Kasumi-1 (cell line): ENCODE data around the gene ZNF536.
"Not testable (repeated sequence)": the region's sequence is repeated elsewhere in the genome, so short reads cannot be mapped to it uniquely, and the experiment has no call there.

Experiments used
- DNase-seq, 2 experiments: peaks; one replicate each; lab custom pipeline; 2025; lab: John Stamatoyannopoulos, UW

The ZNF536 gene

DNA sequence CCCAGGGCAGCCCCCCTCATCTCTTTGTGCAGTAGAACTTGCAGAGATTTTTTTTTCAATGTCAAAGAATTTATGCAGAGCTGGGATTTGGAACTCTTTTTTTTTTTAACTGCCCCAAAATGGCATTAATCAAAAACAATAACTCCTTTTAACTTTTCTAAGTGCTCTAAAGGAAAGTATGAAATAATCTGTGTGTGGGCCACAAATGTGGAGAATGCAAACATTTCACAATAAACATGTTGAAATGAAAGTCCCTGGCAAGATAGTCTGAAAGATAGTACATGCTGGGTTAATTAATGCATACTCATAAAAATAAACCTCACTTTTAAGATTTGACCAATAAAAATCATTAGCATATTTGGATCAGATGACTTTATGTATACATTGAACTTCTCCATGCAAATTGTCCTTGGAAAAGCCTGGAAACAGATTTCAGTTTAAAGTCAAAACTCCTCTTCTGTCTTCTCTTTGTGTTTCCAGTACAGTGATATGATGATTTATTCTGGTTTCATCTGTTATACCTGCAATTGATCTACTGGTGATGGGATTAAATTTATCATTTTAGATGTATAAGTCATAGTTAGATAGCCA lies 30.5 kb upstream of the ZNF536 start:
- no peak for DNase-seq

DNA sequence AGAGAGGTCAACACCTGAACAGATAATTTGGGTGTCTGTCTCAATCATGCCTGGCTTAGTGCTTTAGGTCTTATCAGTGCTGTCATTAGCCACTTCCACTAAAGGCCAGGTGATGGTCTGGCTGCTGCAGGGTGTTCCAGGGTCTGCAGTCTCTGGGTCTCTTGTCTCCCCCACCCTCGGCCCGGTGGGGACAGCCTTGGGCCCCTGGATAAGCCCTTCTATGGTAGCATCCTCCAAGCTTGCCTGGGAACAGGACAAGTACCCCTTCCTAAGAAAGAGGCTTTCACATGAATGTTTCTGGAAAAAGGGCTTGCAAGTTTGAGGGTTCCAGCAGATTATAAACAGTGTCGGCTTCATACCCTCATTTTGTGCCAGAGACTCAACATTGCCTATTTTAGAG lies 29.3 kb upstream of the ZNF536 start:
- DNase-seq = no peak

DNA sequence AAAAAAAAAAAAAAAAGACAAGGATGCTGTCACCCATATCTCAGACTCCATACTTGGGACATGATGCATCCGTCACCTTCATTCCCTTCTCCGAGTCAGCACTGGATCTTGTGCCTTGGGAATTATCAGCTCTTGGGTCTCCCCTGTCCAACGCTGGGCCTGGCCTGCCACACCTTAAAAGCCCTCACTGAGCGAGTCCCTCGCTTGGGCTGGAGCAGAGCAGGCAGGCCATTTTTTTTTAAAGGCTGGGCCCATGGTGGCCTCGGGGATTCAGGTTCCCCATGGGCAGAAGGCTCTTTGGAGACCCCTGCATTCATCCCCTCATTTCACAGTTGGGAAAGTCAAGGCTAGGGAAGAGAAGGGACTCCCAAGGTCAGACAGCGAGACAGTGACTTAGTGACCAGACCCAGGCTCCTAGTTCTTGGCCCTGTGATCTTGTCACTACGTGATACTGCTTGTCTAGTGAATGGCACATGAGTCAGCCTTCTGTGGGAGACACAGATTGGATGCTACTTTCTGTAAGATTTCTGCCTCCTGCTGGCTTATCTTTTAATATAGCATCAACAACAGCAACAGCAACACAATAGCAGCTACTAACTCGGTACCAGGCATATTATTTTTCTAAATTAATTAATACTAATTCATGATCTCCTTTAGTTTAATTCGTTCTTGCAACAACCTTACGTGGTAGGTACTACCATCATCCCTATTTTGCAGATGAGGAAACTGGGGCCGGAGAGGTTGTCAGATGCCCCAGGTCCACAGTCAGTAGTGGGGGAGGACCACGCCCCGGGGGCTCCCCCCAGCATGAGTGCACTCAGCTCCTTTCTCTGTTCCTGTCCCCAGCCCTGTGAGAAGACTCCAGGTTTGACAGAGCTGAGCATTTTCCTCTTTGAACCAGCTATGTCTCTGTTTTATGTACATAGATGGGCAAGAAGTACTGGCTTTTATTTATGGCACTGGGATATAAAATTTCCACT lies 27.4 kb upstream of the ZNF536 start:
- no peak for DNase-seq

DNA sequence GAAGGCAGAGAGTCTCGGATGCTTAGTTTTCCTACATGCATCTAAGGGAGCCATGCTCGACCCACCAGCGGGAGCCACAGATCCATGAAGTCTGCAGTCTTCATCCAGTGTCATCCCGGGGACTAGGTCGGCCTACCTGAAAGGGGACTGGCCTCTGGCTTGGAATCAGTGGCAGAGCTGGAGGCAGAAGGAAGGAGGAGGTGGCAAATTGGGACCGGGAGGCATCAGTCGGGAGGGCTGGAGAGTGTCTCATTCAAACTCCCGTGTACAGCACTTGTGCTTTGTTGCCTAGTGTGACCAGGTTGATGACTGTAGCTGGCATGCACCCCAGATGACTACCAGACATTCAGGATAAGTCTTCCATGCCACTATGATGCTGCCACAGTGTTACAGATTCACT lies 26.5 kb upstream of the ZNF536 start:
- no peak for DNase-seq

DNA sequence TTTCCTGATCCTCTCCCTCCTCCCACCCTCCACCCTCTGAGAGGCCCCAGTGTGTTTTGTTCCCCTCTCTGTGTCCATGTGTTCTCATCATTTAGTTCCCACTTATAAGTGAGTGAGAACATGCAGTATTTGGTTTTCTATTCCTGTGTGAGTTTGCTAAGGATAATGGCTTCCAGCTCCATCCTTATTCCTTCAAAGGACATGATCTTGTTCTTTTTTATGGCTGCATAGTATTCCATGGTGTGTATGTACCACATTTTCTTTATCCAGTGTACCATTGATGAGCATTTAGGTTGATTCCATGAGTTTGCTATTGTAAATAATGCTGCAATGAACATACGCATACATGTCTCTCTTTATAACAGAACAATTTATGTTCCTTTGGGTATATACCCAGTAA lies 25.7 kb upstream of the ZNF536 start:
- not testable (repeated sequence) for DNase-seq

DNA sequence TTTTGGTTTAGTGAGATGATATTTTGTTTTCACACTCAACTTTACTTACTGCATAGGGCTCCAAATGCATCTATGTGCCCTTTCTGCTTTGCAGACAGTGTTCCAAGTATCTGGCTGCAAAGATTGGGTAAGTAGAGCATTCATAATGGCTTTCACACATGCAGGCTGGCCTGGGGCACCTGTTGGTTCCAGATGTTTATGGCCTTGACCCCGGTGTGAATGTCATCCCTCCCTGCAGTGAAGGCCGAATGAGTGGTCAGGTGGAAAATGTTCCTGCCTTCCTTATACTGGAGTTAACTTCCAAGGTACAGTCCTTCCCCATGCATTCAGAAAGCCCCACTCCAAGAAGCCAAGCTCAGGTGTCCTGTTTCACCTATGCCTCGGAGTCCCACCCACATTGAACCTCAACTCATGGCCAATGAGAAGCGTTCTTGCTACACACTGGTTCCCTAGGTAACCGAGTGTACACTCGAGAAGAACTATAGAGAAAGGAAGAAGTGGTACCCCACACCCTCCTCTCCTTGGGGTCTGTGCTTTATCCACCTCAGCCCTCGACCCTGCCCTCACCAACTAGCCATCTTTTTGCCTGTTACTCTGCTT lies 23.0 kb upstream of the ZNF536 start:
- no peak for DNase-seq

DNA sequence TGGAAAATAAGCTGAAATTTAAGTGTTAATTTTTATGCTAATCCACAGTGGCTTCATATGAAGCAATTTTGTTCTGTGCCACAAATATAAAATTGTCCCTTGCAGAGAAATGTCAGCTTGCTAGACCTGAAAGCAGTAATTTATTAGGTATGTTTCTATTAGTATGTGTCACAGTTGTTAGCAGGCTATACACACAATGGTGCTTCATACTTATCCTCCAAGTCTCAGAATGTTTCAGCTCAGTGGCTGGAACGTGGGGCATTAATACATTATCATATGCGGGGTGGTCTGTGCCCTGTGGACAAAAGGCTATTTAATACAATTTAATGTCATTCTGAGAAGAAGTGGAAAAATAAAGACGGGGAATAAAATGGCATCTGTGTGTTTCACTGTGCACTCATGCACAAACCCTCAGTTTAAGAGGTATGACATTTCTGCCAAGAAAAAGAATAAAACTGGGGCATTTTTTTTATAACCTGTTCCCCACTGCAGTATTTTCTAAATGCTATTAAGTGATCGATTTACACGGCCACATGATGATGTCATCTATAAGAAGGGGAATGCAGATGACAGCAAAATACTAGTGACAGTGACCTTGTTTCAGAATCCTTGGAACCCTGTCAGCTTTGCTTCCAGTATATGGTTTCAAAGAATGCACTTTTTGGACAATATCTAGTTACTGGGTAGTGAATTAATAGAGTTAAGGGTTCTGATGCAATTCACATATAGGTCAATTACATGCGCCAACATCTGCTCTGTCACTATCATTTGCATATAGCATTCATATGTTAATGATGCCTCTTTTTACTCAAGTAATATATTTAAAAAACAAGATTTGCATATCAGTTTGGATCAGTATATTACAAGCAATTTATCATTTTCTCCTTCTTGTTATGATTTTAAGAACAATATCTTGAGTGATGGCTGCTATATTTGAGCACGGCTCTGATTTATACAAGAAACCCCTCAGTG lies 21.2 kb upstream of the ZNF536 start:
- DNase-seq = no peak

DNA sequence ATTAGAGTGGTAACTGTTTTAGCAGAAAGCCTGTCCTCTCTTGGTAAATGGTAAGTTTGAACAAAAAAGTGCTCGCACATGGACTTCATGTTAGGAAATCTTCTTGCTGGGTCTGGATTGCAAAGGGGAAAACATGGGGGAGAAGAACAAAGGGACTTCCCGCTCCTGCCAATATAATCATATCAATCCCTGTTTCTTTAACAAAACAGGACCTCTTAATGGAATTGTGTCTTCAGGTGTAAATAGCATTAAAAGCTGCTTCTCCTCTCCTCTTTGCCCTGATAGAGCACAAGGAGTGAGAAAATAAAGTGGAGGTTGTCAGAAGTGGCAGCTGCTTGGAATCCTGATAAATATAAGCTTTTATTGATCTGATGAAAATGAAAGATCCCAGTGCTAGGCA lies 20.4 kb upstream of the ZNF536 start:
- DNase-seq = no peak

DNA sequence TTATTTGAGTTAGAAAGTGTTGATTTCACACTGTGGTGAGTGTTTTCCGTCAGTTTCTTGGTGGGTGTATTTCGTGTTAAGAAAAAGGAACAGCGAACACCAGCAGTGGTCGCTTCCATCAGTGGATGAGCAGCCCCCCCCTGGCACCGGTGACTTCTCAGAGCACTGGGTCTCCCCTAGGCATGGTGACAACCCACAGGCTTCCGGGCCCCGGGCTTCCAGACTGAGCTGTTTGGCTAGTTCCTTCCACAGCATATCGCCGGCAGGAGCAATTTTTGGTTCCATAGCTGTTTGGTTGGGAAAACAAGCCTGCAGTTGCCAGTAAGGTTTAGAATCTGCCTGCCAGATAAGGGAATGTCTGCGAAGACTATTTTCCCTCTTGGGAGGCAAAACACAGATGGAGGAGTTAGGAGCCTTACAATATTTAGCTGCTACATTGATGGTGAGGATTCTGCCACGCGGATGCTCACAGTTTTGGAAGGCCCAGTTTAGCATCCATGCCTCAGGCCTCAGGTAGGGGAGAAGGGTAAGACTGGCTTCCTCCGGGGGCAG lies 18.7 kb upstream of the ZNF536 start:
- no peak for DNase-seq

DNA sequence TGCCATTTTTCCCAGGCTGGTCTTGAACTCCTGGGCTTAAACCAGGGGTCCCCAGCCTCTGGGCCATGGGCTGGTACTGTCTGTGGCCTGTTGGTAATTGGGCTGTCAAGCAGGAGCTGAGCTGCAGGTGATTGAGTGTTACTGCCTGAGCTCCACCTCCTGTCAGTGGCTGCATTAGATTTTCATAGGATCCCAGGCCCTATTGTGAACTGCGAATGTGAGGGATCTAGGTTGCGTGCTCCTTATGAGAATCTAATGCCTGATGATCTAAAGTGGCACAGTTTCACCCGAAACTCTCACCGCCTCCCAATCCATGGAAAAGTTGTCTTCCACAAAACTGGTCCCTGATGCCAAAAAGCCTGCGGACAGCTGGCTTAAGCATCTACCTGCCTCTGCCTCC lies 16.6 kb upstream of the ZNF536 start:
- no peak for DNase-seq

DNA sequence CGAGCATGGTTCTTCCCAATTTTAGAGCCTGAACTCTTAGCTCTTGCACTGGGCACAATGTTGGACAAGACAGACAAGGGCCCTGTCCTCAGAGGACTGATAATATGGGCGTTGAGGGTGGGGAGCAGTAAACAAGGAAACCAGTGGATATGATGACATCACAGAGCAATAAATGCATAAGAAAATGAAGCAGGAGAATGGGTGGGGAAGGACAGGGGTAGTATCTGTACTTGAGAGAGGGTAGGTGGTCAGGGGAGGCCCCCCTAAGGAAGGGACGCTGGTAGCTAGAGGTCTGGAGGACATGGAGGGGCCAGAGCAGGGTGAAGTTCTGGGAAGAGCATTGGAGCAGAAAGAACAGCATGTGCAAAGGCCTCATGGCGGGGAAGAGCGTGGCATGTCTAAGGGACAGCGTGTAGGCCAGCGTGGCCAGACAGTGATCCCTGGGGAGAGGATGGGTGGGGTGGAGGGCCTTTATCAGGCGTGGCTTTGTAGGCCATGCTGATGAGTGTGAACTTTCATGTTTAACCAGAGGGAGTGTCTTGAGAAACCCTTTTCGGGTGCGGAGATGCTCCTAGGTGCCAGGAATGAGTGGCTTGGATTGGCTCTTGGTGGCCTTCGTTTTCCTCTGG lies 15.1 kb upstream of the ZNF536 start:
- no peak for DNase-seq

DNA sequence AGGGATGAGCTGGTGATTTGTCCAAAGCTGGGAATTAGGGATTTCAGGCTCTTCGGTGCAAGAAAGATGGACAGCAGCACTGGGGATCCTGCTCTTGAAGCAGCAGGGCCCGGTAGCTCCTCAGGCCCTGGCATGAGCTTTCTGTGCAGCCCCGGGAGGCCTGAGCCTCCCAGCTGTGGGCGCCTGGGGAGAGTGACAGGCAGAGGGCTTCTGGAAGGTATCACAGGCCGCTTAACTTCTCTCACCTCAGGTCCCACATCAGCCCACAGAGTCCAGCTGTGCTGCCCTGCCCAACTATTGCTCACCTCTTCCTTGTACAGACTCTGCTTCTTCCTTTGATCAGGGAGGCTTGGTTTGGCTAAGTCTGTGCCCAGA lies 14.6 kb upstream of the ZNF536 start:
- no peak for DNase-seq

DNA sequence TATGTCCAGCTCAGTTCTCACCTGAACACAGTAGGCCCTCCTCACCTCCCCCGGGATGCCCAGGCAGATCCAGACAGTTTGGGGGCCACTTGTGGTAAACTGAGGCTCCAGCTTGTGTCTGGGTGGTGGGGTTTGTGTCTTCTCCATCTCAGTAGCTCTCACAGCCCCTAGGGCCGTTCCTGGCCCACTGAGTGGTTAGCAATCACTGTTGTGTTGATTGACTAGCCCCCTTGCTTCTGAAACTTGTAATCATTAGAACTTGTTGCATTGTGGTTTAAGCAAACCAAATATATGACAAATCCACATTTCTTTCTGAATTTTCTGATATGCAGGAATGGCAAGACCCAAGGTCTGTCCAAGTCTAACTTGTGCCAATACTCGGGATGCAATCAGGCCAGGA lies 13.9 kb upstream of the ZNF536 start:
- no peak for DNase-seq

DNA sequence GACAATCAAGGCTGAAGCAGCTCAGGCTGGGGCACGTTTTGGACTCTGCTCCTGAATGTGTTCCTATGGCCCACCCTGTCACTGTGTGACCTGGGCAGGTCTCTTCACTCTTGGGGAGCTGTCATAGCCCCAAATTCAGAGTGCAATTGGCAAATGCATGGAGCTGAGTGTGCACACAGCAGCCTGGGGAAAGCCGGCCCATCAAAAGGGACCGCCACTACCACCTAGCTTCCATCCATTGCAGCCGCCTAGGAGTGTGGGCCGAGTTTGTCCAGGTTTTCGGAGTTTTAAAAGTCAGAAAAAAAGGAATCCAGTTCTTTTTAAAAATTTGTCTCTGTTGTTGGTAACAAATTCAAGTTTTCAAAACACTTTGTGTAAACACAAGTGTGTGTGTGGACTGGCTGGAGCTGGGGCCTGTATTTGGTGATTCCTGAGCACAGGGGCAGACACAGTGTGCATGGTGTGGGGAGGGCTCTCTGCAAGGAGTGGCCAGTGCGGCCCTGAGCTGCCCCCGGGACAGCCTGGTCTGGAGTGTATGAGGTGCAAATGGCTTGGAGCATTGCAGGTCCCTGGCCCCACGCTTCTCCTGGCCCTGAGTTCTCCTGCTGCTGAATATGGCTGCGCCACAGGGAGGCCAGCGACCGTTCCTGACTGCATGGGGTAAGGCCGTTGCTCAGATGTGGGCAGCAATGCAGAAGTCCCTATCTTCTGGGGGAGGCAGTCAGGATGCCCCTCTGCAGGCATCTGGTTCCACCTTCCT lies 13.2 kb upstream of the ZNF536 start:
- no peak for DNase-seq

DNA sequence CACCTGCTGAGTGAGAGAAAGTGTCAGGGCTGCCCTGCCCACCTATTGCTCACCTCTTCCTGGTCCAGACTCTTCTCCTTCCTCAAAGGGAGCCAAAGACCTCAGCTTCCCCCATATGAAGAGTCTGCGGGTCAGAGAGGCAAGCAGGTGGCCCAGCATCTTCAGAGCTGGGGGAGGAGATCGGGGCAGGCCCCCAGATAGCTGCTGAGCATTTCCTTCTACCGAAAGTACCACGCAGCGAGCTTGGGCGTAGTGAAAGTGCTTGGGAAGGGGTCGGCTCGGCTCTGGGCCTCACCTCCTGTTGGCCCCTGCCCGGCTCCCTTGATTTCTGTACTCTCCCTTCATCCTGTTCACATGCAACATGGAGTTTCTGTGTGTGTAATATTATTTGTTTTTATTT lies 12.2 kb upstream of the ZNF536 start:
- no peak for DNase-seq

DNA sequence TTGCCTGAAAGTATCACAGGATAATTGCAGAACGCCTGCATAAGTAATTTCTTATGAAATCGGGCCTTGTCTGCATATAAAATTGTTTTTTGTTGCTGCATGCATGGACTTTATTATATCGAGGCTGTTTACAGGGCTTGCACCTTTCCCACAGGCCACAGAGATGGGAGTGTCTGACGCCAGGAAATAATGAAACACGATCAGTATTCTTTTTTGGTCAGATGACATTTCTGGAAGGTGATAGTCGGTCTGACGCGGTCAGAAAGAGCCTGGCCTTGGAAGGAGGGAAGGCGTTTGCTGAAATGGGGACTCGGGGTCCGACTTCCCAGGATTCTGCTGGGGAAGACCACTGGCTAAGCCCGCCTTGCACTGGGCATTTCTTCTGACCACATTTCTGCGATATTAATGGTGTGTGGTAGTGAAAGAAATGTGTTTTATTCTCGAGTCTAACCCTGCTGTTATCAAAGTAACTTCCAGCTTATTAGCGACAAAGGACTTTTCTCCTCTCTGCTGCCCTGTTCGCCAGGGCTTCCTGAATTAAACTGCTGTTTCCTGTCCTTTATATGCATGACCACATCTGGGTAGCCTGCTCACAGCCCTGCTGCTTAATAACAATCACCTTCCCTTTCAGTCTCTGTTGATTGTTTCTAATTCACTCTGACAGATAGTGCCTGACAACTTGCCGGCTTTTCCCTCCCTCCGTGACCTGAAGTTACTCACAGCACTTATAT lies 11.6 kb upstream of the ZNF536 start:
- no peak for DNase-seq

DNA sequence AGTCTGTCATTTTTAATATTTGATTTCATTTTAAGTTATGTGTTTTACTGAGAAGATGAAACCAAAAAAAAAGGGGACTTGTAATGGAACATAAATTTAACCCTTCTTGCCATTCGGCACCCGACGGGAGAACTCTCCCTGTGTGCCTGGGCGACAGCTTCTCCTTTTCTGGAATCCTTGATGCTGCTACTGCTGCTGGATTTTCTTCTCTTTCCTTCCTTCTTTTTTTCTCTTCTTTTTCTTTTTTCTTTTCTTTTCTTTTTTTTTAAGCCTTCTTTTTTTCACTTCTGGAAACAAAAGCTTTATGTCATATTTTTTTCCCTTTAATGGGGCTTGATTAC lies 11.1 kb upstream of the ZNF536 start:
- DNase-seq = no peak

DNA sequence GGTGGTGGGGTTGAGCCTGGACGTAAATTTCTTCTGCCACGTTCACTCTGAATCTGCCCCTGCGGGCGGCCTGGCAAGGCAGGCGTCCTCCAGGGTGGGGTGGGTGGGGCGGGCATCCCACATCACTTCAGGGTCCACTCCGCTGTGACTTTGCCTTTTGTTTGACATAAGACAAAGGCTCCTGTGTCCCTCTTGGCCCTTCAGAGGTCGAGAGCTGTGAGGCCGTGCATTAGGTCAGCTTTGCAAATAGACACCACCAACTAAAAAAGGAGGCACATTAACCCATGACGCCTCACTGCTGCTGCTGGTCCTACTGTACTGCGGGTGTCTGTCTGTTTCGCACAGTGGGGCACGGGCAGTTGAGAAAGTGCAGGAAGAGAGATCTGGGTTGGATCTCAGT lies 10.5 kb upstream of the ZNF536 start:
- no peak for DNase-seq

DNA sequence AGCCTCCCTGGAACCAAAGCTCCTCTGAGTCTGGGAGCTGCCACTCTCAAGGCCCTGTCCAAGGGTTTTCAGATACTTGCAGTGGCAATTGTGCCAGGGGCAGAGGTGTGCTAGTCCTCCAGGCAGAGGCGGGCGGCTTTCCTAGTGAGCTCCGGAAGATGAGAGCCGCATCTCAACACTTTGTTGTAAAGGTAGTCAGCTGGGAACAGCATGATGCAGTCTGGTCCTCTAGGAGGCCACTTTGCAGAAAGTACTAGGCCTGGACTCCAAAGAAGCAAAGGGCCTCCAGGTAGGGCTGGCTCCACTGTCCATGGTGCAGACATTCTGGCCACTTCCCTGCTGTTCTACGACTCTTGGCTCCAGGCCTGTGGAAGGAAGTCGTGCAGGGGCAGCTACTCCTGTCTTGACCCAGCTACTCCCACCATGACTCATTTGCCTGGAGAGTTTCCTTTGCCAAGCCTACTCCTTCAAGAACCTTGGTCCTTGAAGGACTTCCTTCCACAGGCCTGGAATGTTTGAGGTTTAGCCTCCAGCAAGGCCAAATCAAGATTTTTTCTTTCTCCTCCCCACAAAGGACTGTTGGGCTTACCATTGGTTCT lies 9.9 kb upstream of the ZNF536 start:
- no peak for DNase-seq

DNA sequence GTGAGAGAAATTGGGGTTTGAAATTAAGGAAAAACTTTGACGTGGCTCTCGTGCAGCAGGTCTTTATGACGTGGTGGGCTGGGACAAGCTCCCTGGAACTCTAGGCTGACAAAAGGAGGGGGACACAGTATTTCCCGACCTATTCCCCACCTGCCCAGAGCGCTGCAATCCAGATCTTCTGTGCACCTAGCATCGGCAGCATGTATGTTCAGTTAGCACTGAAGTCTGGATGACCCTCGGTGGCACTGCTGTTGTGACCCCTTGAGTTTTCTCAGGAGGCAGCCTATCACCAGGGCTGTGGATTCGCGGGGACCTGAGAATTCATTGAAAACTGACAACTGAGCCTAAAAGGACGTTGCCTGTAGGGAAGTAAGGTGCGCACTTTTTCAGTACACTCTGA lies 9.1 kb upstream of the ZNF536 start:
- DNase-seq = no peak
